ENCODE measurements around the gene CETN2.
"Not testable (repeated sequence)": the region's sequence is repeated elsewhere in the genome, so short reads cannot be mapped to it uniquely, and the experiment has no call there.

The CETN2 gene

DNA sequence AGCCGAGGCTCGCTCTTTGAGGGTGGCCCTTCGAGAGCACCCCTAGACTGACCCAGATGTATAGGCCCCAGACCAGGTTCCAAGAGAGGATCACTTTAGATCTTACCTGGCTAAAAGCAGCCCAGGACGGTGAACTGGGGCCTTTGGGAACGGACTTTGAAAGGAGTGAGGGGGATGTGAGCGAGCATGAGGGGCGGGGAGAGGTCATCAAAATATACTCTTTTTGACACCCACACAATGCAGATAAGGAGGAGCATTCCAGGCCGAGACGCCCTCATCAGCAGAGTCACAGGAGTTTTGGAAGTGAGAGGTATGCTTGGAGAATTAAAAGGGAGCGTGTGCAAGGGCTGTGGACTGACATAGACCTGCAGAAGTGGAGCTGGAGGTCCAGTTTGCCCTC is 834 bp upstream of the CETN2 start:
- no peak for DNase-seq

DNA sequence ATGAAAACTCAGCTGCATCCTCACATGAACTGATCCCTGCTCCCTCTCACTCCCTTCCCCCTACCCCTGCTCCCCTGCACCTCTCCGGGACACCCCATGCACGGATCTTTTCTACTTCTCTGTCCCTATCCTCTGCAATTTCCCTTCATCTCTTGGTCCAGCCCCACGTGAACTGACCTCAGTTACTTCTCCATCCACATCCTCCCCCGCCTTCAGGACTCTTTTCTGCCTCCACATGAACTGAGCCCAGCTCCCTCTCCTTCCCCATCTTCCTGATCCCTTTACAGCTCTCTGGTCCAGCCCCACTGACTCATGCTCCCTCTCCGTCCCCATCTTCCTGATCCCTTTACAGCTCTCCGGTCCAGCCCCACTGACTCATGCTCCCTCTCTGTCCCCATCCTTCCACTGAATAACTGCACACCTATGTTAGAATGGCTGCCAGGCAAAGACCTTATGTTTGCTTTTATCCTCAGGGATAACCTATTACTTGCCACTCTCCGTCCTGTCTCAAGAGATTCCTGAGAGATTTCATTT is 5.6 kb downstream of the CETN2 start:
- no peak for DNase-seq

DNA sequence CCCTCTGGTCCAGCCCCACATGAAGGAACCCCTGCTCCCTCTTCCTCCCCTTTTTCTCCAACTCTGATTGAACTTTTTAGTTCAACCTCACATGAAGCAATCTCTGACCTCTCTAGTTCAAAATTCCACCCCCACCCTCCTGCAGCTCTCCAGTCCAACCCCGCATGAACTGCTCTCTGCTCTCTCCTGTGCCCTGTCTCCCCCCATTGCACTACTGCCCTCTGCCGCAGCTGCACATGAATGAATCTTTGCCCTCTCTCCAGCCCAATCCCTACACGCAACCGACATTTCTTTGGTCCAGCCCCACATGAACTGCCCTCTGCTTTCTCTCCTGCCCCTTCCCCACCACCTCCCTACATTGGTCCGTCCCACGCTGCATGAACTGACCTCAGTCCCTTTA is 6.9 kb downstream of the CETN2 start:
- DNase-seq: no peak

DNA sequence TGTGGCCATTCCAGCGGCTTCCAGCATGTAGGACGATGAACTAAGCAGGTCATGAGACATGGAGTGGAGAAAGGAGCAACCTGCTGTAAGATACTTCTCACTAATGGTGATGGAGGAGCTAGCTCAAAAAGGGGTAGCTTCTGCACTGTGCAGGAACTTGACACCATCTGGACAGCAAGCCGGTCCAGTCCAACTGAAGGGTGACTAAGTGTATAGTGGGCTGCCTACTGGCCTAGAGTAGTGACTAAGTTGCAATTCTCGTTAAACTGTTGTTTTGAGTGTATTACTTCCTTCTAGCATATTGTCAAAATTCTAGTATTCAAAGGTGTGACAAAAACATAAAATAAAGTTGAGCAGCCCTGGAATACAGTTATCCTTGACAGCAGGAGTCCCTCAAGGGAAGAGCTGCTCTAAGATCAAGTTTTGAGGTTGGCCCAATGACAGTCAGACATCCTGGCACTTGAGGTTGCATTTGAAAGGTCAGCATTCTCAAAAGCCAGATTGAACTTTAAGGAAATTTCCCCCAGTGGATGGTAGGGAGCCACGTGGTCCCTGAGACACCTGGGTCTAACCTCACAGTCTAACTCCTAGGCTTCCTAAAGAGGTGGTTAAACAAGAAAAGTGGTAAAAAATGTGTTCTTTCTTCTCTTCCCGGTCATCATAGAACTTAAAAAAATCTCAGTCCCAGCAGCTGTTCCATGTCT is 8.0 kb downstream of the CETN2 start:
- no peak for DNase-seq

DNA sequence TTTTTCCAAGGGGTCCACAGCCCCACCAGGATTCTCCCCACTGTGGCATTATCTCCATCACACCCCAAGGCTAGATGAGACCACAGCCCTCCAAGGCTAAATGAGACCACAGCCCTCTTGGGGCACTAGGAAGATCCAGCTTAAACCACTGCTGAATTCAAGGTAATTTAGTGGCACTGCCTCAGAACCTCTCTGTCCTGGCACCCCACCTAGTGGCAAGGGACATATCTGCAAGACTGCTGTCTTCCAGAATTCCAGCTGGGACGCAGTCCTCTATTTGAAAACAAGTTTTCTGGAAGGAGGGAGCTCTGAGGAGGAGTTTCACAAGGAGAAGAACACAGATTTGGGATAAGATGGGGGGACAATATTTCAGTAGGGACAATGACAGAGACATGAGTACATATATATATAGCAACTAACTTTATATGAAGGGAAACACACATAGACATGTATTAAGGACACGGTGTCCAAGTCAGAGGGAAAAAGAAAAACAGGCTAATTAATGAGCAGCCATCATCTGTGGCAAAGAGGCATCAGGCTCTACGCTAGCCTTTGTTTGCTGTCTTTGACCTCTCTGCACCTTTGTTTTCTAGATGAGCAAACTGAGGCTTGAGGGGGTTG is 9.3 kb downstream of the CETN2 start:
- peak; percentile 59 for DNase-seq

DNA sequence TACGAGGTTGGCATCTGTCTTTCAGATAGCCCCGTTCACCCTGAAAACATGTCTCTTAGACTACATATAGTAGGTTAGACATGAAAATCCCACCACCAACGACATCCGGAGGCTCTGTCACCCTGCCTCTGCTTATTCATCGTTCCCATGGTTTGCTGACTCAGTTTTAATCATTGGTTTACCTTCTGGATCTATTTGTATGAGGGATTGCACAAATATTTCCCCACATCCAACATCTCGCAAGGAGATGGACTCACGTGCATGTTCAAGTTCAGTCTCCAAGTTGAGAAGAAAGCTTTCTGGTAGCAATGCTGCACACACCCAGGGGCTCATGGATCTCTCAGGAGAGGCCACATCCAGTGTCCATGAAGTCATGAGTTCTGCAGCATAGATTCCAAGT is 10.8 kb downstream of the CETN2 start:
- DNase-seq: no peak

DNA sequence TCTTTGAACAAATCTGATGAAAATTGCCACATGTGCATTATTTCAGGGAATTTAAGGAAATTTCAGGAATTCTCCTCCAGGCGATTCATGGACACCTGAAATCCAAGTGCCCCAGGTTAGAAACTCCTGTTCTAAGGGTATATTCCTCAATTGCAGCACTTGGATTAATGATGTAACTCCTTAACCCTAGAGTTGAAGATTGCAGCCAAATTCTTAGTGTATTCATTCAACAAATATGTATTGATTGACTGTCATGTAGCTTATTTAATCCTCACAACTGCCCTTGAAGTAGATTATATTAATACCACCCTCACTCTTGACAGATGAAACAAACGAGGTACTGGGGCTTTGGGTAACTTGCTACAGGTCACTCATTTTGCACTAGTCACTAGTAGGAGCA is 11.3 kb downstream of the CETN2 start:
- DNase-seq: no peak

DNA sequence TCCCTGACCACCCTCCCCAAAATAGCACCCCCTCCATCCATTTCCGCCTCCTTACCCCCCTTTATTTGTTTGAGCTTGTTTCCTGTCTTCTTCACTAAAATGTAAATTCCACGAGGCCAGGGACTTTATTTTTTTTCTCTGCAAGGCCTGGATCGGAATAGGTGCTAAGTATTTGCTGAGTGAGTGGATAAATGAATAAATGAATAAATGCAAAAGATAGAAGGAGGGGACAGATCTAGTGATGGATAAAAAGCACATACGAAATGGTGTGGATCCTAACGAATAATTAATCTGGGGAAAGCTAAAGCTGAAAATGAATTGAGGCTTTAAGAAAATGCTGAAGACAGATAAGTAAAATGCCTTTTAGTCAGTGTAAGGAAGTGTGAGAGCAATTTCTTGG is 12.2 kb downstream of the CETN2 start:
- no peak for DNase-seq

DNA sequence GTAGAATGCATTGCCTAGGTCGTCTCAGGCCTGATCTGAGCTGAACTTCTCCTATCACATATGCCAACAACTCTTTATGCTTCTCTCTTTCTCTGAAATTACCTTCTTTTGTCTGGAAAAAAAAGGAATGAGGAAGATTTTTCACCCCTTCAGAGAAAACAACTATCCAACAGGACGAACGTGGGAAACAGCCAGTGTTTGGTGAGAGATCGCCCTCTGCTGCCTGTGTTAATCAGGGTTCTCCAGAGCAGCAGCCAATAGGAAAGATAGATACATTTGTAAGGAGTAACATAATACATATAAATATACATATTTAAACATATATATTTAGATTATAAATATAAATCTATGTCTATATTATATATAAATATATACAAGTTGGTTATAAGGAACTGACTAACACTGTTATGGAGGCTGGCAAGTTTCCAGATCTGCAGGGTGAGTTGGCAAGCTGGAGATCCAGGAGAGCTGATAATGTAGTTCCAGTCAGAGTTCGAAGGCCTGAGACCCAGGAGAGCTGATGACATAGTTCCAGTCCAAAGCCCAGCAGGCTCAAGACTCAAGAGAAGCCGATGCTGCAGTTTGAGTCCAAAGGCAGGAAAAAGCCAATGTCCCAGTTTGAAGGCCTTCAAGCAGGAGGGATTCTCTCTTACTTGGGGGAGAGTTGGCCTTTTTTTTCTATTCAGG is 13.3 kb downstream of the CETN2 start:
- peak; percentile 17 for DNase-seq

DNA sequence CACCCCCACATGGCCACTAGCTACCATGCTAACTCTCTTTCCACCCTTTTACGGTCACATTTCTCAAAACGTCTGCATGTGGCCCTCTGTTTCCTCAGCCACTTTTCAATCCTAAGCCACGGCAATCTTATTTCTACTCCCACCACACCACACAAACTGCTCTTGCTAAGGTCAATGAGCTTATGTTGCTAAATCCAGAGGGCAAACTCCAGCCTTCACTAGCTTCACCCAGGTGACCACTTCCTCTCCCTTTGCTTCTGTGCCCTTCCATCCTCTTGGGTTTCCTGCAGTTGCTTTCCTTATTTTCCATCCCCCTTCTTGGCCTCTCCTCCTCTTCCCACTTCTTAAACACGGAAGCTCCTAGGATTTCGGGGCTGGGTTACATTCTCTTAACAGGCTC is 16.5 kb downstream of the CETN2 start:
- no peak for DNase-seq

DNA sequence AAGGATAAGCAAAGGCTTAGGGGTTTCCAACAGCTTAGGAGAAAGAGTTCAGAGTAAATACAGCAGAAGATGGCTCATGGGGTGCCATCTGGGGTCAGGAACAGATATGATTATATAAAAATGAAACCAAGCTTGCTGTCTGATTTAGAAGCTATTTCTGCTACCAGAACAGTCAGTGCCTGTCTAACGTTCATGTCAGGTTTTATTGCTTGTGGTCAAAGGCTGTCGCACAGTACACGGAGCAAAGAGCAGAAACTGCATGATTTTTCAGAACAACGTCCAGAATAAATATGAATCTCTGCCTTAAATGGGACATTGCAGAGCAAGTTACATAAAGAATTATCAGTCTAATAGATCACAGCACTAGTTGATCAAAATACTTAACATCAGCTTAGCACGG is 17.4 kb downstream of the CETN2 start:
- no peak for DNase-seq

DNA sequence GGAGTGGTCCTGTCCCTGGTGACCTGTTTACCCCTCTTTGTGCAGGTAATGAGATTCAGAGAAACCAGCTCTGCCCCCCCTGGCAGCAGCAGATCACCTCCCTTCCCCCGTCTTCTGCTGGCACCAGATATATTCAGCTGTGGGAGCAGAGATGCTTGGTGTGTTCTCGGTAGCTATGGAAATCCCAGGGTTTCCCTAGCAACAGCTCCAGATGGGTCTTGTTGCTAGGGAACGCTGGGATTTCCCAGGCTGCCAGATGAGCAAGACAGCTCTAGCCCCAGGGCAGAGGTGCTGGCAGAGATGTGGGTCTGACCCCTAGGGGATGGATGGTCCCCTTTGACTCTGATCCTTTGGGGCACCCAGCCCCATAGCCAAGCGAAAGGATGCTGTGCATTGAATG is 20.2 kb downstream of the CETN2 start:
- DNase-seq: peak; percentile 38

DNA sequence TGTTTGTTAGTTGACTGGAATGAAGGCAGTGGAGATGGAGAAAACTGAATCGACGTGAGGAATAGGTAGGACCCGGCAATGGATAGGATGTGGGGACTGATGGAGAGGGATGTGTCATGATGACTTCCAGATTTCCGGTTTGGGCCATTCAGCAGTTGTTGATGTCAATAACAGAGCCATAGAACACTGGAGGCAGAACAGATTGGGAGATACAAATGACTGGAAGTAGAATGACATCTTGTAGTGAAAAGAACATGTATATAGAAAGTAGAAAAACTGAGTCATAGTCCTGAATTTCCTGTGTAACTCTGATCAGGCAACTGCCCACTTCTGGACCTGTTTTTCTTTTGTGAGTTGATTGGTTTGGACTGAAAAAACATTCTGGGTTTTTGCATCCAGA is 24.5 kb downstream of the CETN2 start:
- no peak for DNase-seq

DNA sequence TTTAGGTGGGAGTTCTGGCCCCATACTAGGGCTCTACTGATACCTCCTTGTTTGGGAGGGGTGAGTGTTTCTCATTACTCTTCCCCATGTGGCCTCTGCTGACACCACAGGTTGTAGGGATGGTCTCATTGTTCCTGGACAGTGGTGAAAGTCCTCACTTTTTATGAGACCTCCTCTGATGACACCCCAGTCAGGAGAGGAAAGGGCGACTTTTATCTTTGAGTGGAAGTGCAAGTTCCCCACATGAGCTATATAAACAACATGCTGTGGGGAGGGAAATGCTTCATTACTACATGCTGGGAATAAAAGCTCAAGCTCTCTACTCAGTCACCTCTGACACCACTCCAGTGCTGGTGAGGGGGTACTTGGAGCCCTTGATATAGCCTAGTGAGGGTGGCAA is 31.6 kb downstream of the CETN2 start:
- DNase-seq: no peak

DNA sequence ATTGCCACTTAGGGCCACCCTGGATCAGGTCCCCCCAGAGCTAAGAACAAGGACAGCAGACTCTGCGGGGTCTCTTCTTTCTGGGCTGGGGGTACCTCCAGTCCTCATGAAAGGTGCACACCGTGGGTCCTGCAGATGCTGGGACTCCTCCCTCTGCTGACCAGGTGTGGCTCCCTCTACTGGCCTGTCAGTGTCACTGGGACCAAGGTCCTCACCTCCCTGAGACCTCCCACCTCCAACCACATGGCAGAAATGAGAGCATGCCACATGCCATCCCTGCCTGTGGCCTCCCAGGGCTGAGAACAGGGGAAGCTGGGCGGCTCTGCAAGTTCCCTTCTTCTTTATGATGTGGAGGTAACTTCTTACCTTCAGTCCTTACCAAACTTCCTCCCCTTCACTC is 43.5 kb downstream of the CETN2 start:
- DNase-seq: not testable (repeated sequence)
